Measurements from ENCODE around the gene RELB. TPM values are rescaled to one million over a fixed set of nuclear protein-coding genes. Genes with fewer than 3 reads are reported as not detected.

Gene RELB
- total RNA-seq, 4 donors from 2014 or later, result 5.8 to 26.5 (median 13.5) TPM

GRCh38 chr19:45078390-45079062 is 77.3 kb downstream of the RELB start:
- ATAC-seq (ENCODE audit: low FRiP score) (peak; percentile 16), DNase-seq (ENCODE audit: low spot score) (no peak)
- no peak for TF ChIP-seq CTCF (IDR thresholded peaks at IDR 0.05)

- no peak for TF ChIP-seq CTCF (IDR thresholded peaks at IDR 0.05)
- ATAC-seq (ENCODE audit: low FRiP score) (peak; percentile 68), DNase-seq (ENCODE audit: low spot score) (no peak)
Measured at GRCh38 chr19:45079063-45079910, 78.0 kb downstream of the RELB start, which contains the start of gene GEMIN7. Gene GEMIN7, plus strand, starts transcription at chr19:45079260. Its CDS starts 10,855 bp downstream, at chr19:45090115.

- no peak for ATAC-seq (ENCODE audit: low FRiP score)
- TF ChIP-seq CTCF (IDR thresholded peaks at IDR 0.05), result no peak
Measured at GRCh38 chr19:45079911-45080370, 78.7 kb downstream of the RELB start.

GRCh38 chr19:45082170-45082569 is 80.9 kb downstream of the RELB start:
- DNase-seq (ENCODE audit: low spot score) (no peak), ATAC-seq (ENCODE audit: low FRiP score) (no peak)
- TF ChIP-seq CTCF (IDR thresholded peaks at IDR 0.05), result no peak

More at GRCh38 chr19:45079911-45080370, 78.7 kb downstream of the RELB start:
- DNase-seq (ENCODE audit: low spot score), result no peak

- no peak for DNase-seq (ENCODE audit: low spot score)
- ATAC-seq (ENCODE audit: low FRiP score), result no peak
- TF ChIP-seq CTCF (IDR thresholded peaks at IDR 0.05), result no peak
Measured at GRCh38 chr19:45086480-45086879, 85.2 kb downstream of the RELB start.

- ATAC-seq (ENCODE audit: low FRiP score) (no peak), DNase-seq (ENCODE audit: low spot score) (no peak)
- no peak for TF ChIP-seq CTCF (IDR thresholded peaks at IDR 0.05)
Measured at GRCh38 chr19:45087531-45087930, 86.3 kb downstream of the RELB start.

Small RNAs within 50 kb of the gene (small RNA-seq; reads per million reads assigned to genes)
- gene RNU6-611P, result not detected

Other genes with a start within 250 kb of the RELB start
- gene CBLC, start 223.6 kb upstream of the RELB start, total RNA-seq, result under 1 TPM in 1 of 4 donors, not detected in 3; 0.46 TPM
- gene BCAM, start 192.4 kb upstream of the RELB start, total RNA-seq, result 10 to 100 TPM; 37.0 to 55.0 (median 43.0) TPM
- gene NECTIN2, start 155.2 kb upstream of the RELB start, total RNA-seq, result 100 to 1,000 TPM in 2 of 4 donors, 10 to 100 TPM in 2; 58.6 to 129 (median 90.2) TPM
- 100 to 1,000 TPM in 1 of 4 donors, 10 to 100 TPM in 3; 37.2 to 121 (median 44.2) TPM for gene TOMM40, start 110.2 kb upstream of the RELB start, total RNA-seq
- gene APOE, start 95.7 kb upstream of the RELB start, total RNA-seq, result 100 to 1,000 TPM; 248 to 920 (median 429) TPM
- gene APOC1, start 86.9 kb upstream of the RELB start, total RNA-seq, result 100 to 1,000 TPM in 1 of 4 donors, 10 to 100 TPM in 3; 12.3 to 121 (median 21.8) TPM
- gene APOC4, start 59.2 kb upstream of the RELB start, total RNA-seq, result not detected
- 1 to 10 TPM in 2 of 4 donors, not detected in 2; 1.9 to 9.0 TPM for gene APOC2, start 55.4 kb upstream of the RELB start, total RNA-seq
- gene CLPTM1, start 46.1 kb upstream of the RELB start, total RNA-seq, result 10 to 100 TPM; 58.8 to 77.5 (median 70.2) TPM
- gene CLASRP, start 37.6 kb downstream of the RELB start, total RNA-seq, result 10 to 100 TPM; 49.3 to 78.2 (median 73.4) TPM
- 1 to 10 TPM in 2 of 4 donors, under 1 TPM in 2; 0.31 to 1.7 (median 1.1) TPM for gene ZNF296, start 75.0 kb downstream of the RELB start, total RNA-seq
- gene GEMIN7, start 77.8 kb downstream of the RELB start, total RNA-seq, result 10 to 100 TPM; 22.2 to 34.1 (median 27.9) TPM
- gene PPP1R37, start 91.7 kb downstream of the RELB start, total RNA-seq, result 10 to 100 TPM; 13.6 to 23.7 (median 19.4) TPM
- gene NKPD1, start 159.5 kb downstream of the RELB start, total RNA-seq, result under 1 TPM in 2 of 4 donors, not detected in 2; 0.19 to 0.72 TPM
- gene TRAPPC6A, start 176.8 kb downstream of the RELB start, total RNA-seq, result 10 to 100 TPM; 20.8 to 30.4 (median 23.8) TPM
- 10 to 100 TPM in 1 of 4 donors, 1 to 10 TPM in 3; 6.4 to 13.1 (median 8.2) TPM for gene BLOC1S3, start 177.3 kb downstream of the RELB start, total RNA-seq
- gene EXOC3L2, start 243.9 kb downstream of the RELB start, total RNA-seq, result 1 to 10 TPM; 1.4 to 4.1 (median 2.7) TPM
- gene MARK4, start 249.8 kb downstream of the RELB start, total RNA-seq, result 10 to 100 TPM; 10.6 to 14.8 (median 12.0) TPM

Data from omental fat pad (tissue), 4 donors.